H1 (cell line): ENCODE measurements around the gene NUDT12. TPM values are rescaled to one million over a fixed set of nuclear protein-coding genes. Genes with fewer than 3 reads are reported as not detected.

Source experiments
- CTCF ChIA-PET: fragments of 300-600 bp; sonication (Branson Sonifier 250); formaldehyde crosslinking; loops from one replicate; lab custom pipeline; 2021; ENCODE audit not compliant: partially characterized antibody; lab: Charles Lee
- POLR2A ChIA-PET: fragments of 300-600 bp; sonication (Branson Sonifier 250); formaldehyde crosslinking; loops from one replicate; lab custom pipeline; 2021; ENCODE audit warnings: inconsistent platforms; ENCODE audit not compliant: partially characterized antibody; lab: Charles Lee
- DNase-seq, 2 experiments: peaks; one replicate each; pipeline versions ENCODE4 v3.0.0 to v3.0.0-alpha.2; 2010 to 2022; ENCODE audit warnings: low spot score in 2 of 2, low read depth in 1 of 2, mixed read lengths in 1 of 2
- FAIRE-seq: peaks from 2 replicates; lab custom pipeline; 2011; peaks lifted over from hg19 to GRCh38; lab: Jason Lieb, UNC
- H2AFZ ChIP-seq: 2 replicates; pipeline ENCODE4 v1.8.1; 2012; ENCODE audit warnings: low read length, inconsistent platforms
- H2AK5ac ChIP-seq: 2 replicates; pipeline ENCODE4 v1.6.1; 2013; ENCODE audit warnings: low read depth, low read length
- H2BK120ac ChIP-seq: replicated peaks from 2 replicates; pipeline ENCODE3; 2013; ENCODE audit warnings: low read depth, low read length, inconsistent platforms
- H2BK12ac ChIP-seq: 2 replicates; pipeline ENCODE4 v1.6.1; 2013; ENCODE audit warnings: low read depth, low read length
- H2BK15ac ChIP-seq: 2 replicates; pipeline ENCODE4 v1.6.1; 2013; ENCODE audit warnings: low read length
- H2BK20ac ChIP-seq: 2 replicates; pipeline ENCODE4 v1.6.1; 2013; ENCODE audit warnings: low read length
- H2BK5ac ChIP-seq: 2 replicates; pipeline ENCODE4 v1.6.1; 2013; ENCODE audit warnings: low read depth, low read length
- H3K14ac ChIP-seq: 2 replicates; pipeline ENCODE4 v1.6.1; 2013; ENCODE audit warnings: inconsistent platforms; ENCODE audit not compliant: insufficient read length
- H3K18ac ChIP-seq: 2 replicates; pipeline ENCODE4 v1.6.1; 2013; ENCODE audit warnings: low read length; ENCODE audit errors: extremely low read depth
- H3K23ac ChIP-seq: 2 replicates; pipeline ENCODE4 v1.6.1; 2013; ENCODE audit warnings: inconsistent platforms; ENCODE audit not compliant: insufficient read length
- H3K23me2 ChIP-seq: 2 replicates; pipeline ENCODE4 v1.6.1; 2013; ENCODE audit warnings: low read depth, low read length
- H3K27ac ChIP-seq: 2 replicates; pipeline ENCODE4 v1.6.1; 2011; ENCODE audit warnings: low read depth, low read length, inconsistent platforms
- H3K27me3 ChIP-seq, 4 experiments: replicated peaks in 1 of 4; 1 replicate in 1 of 4; 2 replicates in 3 of 4; pipeline versions ENCODE4 v1.6.1 to v1.8.1; 2011 to 2013; ENCODE audit warnings: low read length in 3 of 4, mild to moderate bottlenecking in 3 of 4, inconsistent platforms in 2 of 4, mixed read lengths in 2 of 4, moderate library complexity in 1 of 4; ENCODE audit not compliant: control insufficient read depth in 3 of 4, insufficient read depth in 3 of 4; ENCODE audit errors: extremely low read depth in 1 of 4
- H3K36me3 ChIP-seq, 4 experiments: 2 replicates each; pipeline versions ENCODE4 v1.6.1 to v1.8.1; 2011 to 2013; ENCODE audit warnings: mild to moderate bottlenecking in 4 of 4, low read length in 3 of 4, moderate library complexity in 2 of 4, control low read depth in 1 of 4, inconsistent platforms in 1 of 4; ENCODE audit not compliant: insufficient read depth in 4 of 4, control insufficient read depth in 2 of 4
- H3K4ac ChIP-seq: replicated peaks from 2 replicates; pipeline ENCODE3; 2013; ENCODE audit warnings: low read length, low read depth, mixed read lengths, inconsistent platforms; ENCODE audit not compliant: insufficient read length
- H3K4me1 ChIP-seq, 4 experiments: replicated peaks in 1 of 4; 1 replicate in 1 of 4; 2 replicates in 3 of 4; pipeline versions ENCODE4 v1.6.1 to v1.8.1; 2011 to 2013; ENCODE audit warnings: low read length in 3 of 4, inconsistent platforms in 2 of 4, mixed read lengths in 1 of 4; ENCODE audit not compliant: insufficient read depth in 4 of 4, control insufficient read depth in 3 of 4
- H3K4me2 ChIP-seq, 2 experiments: 2 replicates each; pipeline versions ENCODE4 v1.6.1 to v1.8.1; 2011 to 2013; ENCODE audit warnings: low read depth in 2 of 2, low read length in 2 of 2, control low read depth in 1 of 2, inconsistent platforms in 1 of 2, mild to moderate bottlenecking in 1 of 2; ENCODE audit not compliant: insufficient read depth in 1 of 2
- H3K4me3 ChIP-seq, 4 experiments: fragments of 200-600, 300-600 bp in 1 of 4; sonication (generic), shearing (Covaris generic), sonication (Bioruptor Twin) in 1 of 4; 2 replicates each; pipeline versions ENCODE4 v1.5.1 to v1.8.1; 2011 to 2016; ENCODE audit warnings: low read length in 4 of 4, low read depth in 3 of 4, control low read depth in 2 of 4, inconsistent platforms in 2 of 4, mild to moderate bottlenecking in 2 of 4, mixed read lengths in 1 of 4, moderate library complexity in 1 of 4; ENCODE audit not compliant: insufficient read depth in 2 of 4; ENCODE audit errors: extremely low read depth in 1 of 4
- H3K56ac ChIP-seq: replicated peaks from 2 replicates; pipeline ENCODE3; 2013; ENCODE audit warnings: low read depth, mild to moderate bottlenecking, mixed read lengths, low read length, inconsistent platforms; ENCODE audit not compliant: insufficient read length
- H3K79me1 ChIP-seq: 2 replicates; pipeline ENCODE4 v1.6.1; 2013; ENCODE audit warnings: low read depth, low read length, control low read depth
- H3K79me2 ChIP-seq, 2 experiments: 2 replicates each; pipeline versions ENCODE4 v1.6.1 to v1.8.1; 2012 to 2013; ENCODE audit warnings: low read length in 2 of 2, mild to moderate bottlenecking in 2 of 2, inconsistent platforms in 1 of 2; ENCODE audit not compliant: insufficient read depth in 2 of 2, control insufficient read depth in 1 of 2
- H3K9ac ChIP-seq, 4 experiments: replicated peaks in 1 of 4; 1 replicate in 1 of 4; 2 replicates in 3 of 4; pipeline versions ENCODE4 v1.6.1 to v1.8.1; 2011 to 2013; ENCODE audit warnings: low read depth in 3 of 4, low read length in 3 of 4, control low read depth in 2 of 4, mild to moderate bottlenecking in 2 of 4, moderate library complexity in 2 of 4, inconsistent platforms in 1 of 4; ENCODE audit errors: extremely low read depth in 1 of 4
- H3K9me3 ChIP-seq, 2 experiments: 2 replicates each; pipeline versions ENCODE4 v1.6.1 to v1.8.1; 2012 to 2013; ENCODE audit warnings: mild to moderate bottlenecking in 2 of 2, moderate library complexity in 2 of 2, control low read depth in 1 of 2, inconsistent platforms in 1 of 2, low read depth in 1 of 2, low read length in 1 of 2, mixed read lengths in 1 of 2; ENCODE audit not compliant: insufficient read depth in 2 of 2
- H4K20me1 ChIP-seq, 2 experiments: replicated peaks in 1 of 2; 2 replicates each; pipeline versions ENCODE3 to v1.8.1; 2011 to 2013; ENCODE audit warnings: inconsistent platforms in 2 of 2, low read length in 2 of 2, mild to moderate bottlenecking in 1 of 2; ENCODE audit not compliant: insufficient read depth in 2 of 2, control insufficient read depth in 1 of 2
- H4K5ac ChIP-seq: 2 replicates; pipeline ENCODE4 v1.6.1; 2013; ENCODE audit warnings: low read length, low read depth, mixed read lengths, inconsistent platforms; ENCODE audit not compliant: insufficient read length
- H4K8ac ChIP-seq: 2 replicates; pipeline ENCODE4 v1.8.0; 2013; ENCODE audit warnings: mild to moderate bottlenecking, moderate library complexity, low read length, inconsistent platforms; ENCODE audit not compliant: insufficient read depth; ENCODE audit errors: extremely low read depth
- H4K91ac ChIP-seq: replicated peaks from 2 replicates; pipeline ENCODE3; 2013; ENCODE audit warnings: low read length, mixed read lengths, inconsistent platforms; ENCODE audit not compliant: insufficient read length
- CEBPB ChIP-seq: IDR thresholded peaks from 2 replicates; pipeline ENCODE4 v1.6.1; 2012; ENCODE audit warnings: low read depth, low read length
- E2F6 ChIP-seq: IDR thresholded peaks from 2 replicates; pipeline ENCODE4 v1.6.1; 2012; ENCODE audit warnings: inconsistent platforms
- FOSL1 ChIP-seq: IDR thresholded peaks from 2 replicates; pipeline ENCODE4 v1.6.1; 2011; ENCODE audit warnings: mild to moderate bottlenecking, low read depth, low read length, moderate library complexity; ENCODE audit not compliant: insufficient read depth
- KDM4A ChIP-seq: IDR thresholded peaks from one replicate; pipeline ENCODE4 v1.7.1; 2012; ENCODE audit warnings: low read depth, mild to moderate bottlenecking, moderate library complexity, low read length, inconsistent platforms; ENCODE audit not compliant: severe bottlenecking
- MAFK ChIP-seq: IDR thresholded peaks from 2 replicates; pipeline ENCODE4 v1.6.1; 2012; ENCODE audit warnings: low read depth, mild to moderate bottlenecking, improper control_type of control experiment, low read length
- MAX ChIP-seq: IDR thresholded peaks from 2 replicates; pipeline ENCODE4 v1.6.1; 2012; ENCODE audit warnings: inconsistent platforms
- SIN3A ChIP-seq, 2 experiments: IDR thresholded peaks in 1 of 2; conservative IDR thresholded peaks in 1 of 2; 2 replicates each; pipeline ENCODE4 v1.6.1; 2011 to 2012; ENCODE audit warnings: low read length in 2 of 2, improper control_type of control experiment in 1 of 2, low read depth in 1 of 2, mild to moderate bottlenecking in 1 of 2
- TAF7 ChIP-seq: optimal IDR thresholded peaks from 2 replicates; pipeline ENCODE3; 2011; ENCODE audit warnings: low read depth, mild to moderate bottlenecking, inconsistent platforms, low read length, moderate library complexity, borderline replicate concordance
- TCF12 ChIP-seq: IDR thresholded peaks from 2 replicates; pipeline ENCODE4 v1.6.1; 2011; ENCODE audit warnings: low read depth, mild to moderate bottlenecking, low read length
- WGBS, 2 experiments: shearing (Covaris generic) in 1 of 2; methylation state at CpG; one replicate each; pipeline versions ENCODE4 v1.1.6 to v1.1.7; 2013 to 2015; ENCODE audit warnings: low lambda C conversion rate in 2 of 2, mixed read lengths in 2 of 2, inconsistent platforms in 1 of 2, low coverage in 1 of 2, missing lambda C conversion rate in 1 of 2; ENCODE audit not compliant: insufficient replicate concordance in 2 of 2, insufficient coverage in 1 of 2, insufficient read length in 1 of 2; ENCODE audit errors: extremely low coverage in 1 of 2, missing lambda C conversion rate in 1 of 2; 5-methylcytosine and 5-hydroxymethylcytosine counted together
- polyA plus RNA-seq, 7 experiments: library from polyadenylated mRNA; depleted of rRNA in 3 of 7; stranded (reverse) in 5 of 7; unstranded in 2 of 7; fragments of >200 nt in 5 of 7; fragments of 200-250 nt in 2 of 7; gene quantifications; 1 replicate in 5 of 7; 2 replicates in 1 of 7; 4 replicates in 1 of 7; pipeline versions ENCODE4 v1.2.1 to v1.2.3, GENCODE V29; 2011 to 2013; ENCODE audit warnings: missing spikeins in 2 of 7, mixed read lengths in 2 of 7
- total RNA-seq: library from RNA; stranded (reverse); fragmentation: NEBNext Ultra II Directional; extraction: Animal tissue kit (Norgen Biotek cat#: 25700); gene quantifications from 2 replicates; pipeline ENCODE4 v1.2.1, GENCODE V29; 2021

NUDT12 gene
- total and polyA plus RNA-seq, 2 of the 8 experiments (the other 6 are each of a cell fraction or from before 2014, with no cell fraction given), result 3.6 to 12.5 TPM

DNA sequence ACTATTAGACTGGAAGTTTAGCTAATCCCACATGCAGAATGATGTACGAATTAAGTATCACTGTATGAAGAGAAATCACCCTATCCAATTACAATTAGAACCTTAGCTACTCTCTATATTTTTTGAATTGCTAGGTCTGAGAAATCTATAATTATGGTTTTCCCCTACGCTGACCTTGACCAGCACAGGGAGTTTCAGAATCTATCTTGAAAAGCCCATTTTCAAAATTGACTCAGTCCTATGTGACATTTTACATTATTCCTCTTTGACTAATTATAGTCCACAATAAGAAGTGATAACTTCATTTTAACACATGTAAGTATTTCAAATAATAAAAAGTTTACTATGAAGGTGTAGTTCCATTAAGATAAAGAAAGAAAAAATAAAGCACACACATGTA, 21.5 kb downstream of the NUDT12 start:
- TF ChIP-seq SIN3A (conservative IDR thresholded peaks at IDR 0.05 in 1 of 2, IDR thresholded peaks at IDR 0.05 in 1 of 2; ENCODE audit: low read depth in 1 of 2, low read length in 2 of 2) (no peak), CEBPB (no peak), FOSL1 (no peak), MAX (no peak), TCF12 (no peak), KDM4A (no peak), E2F6 (no peak), TAF7 (no peak), MAFK (no peak)
- Histone ChIP-seq H3K4ac (no peak overlapping the region), H2BK12ac (no peak overlapping the region), H3K9ac (no peak overlapping the region), H3K4me1 (no peaks in the 10 kb centered on the region), H3K79me2 (no peaks in the 10 kb centered on the region), H3K18ac (no peak overlapping the region), H2AFZ (no peak overlapping the region), H3K4me3 (no peak overlapping the region), H4K20me1 (no peaks in the 10 kb centered on the region), H2BK15ac (no peak overlapping the region), H3K56ac (no peak overlapping the region), H4K5ac (no peak overlapping the region), H3K4me2 (no peak overlapping the region), H2BK120ac (no peak overlapping the region), H2AK5ac (no peak overlapping the region), H2BK20ac (no peak overlapping the region), H3K14ac (no peak overlapping the region), H3K23me2 (no peaks in the 10 kb centered on the region), H4K8ac (no peak overlapping the region), H2BK5ac (no peak overlapping the region), H3K23ac (no peak overlapping the region), H3K27me3 (no peaks in the 10 kb centered on the region), H3K9me3 (no peaks in the 10 kb centered on the region), H3K27ac (no peak overlapping the region), H3K79me1 (no peaks in the 10 kb centered on the region), H4K91ac (no peak overlapping the region), H3K36me3 (no peaks in the 10 kb centered on the region)
- 89% methylated on average over 2 of the region's 2 CpGs; no CpG with 5 or more reads in 1 of the 2 experiments for WGBS, 2 experiments
- DNase-seq (no peak), FAIRE-seq (no peak)
- CTCF ChIA-PET, result interaction anchor here (0.9 to 1.6 kb wide), 2 partner anchors 46 to 76 kb away, joined by 3 to 5 read pairs; no protein-coding TSS in a partner anchor
- POLR2A ChIA-PET, result no interaction called here
